ENCODE results near the gene CHRFAM7A.
"Not testable (repeated sequence)": the region's sequence is repeated elsewhere in the genome, so short reads cannot be mapped to it uniquely, and the experiment has no call there.

DNA sequence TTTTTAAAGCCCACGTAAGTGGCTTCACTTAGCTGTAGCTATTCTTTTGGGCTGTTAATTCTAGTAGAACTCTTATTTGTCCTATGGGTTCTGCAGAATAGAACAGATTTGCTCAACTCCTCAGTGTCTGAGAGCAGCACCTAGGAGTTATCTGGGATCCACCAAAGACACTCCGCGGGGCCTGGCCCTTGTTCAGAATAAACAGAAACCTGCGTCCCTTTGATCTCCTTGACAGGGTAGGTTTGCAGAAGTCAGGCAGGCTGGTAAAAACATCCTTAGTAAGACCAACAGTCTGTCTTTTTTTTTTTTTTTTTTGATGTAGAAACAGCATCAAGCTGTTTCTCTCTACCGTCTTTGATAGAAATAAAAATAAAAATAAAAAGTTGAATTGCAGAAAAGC, 31.9 kb downstream of the CHRFAM7A start:
- TF ChIP-seq, protein P1, sequence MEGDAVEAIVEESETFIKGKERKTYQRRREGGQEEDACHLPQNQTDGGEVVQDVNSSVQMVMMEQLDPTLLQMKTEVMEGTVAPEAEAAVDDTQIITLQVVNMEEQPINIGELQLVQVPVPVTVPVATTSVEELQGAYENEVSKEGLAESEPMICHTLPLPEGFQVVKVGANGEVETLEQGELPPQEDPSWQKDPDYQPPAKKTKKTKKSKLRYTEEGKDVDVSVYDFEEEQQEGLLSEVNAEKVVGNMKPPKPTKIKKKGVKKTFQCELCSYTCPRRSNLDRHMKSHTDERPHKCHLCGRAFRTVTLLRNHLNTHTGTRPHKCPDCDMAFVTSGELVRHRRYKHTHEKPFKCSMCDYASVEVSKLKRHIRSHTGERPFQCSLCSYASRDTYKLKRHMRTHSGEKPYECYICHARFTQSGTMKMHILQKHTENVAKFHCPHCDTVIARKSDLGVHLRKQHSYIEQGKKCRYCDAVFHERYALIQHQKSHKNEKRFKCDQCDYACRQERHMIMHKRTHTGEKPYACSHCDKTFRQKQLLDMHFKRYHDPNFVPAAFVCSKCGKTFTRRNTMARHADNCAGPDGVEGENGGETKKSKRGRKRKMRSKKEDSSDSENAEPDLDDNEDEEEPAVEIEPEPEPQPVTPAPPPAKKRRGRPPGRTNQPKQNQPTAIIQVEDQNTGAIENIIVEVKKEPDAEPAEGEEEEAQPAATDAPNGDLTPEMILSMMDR (IDR thresholded peaks at IDR 0.05; ENCODE audit: borderline replicate concordance, extremely low read depth, low read length, poor library complexity, severe bottlenecking): not testable (repeated sequence)
- not testable (repeated sequence) for TF ChIP-seq EZH2 (IDR thresholded peaks at IDR 0.05; ENCODE audit: borderline replicate concordance, low read depth, low read length, severe bottlenecking)
